Stomach smooth muscle (tissue), 2 donors: Measurements from ENCODE around the gene LACTBL1.
"Not testable (repeated sequence)": the region's sequence is repeated elsewhere in the genome, so short reads cannot be mapped to it uniquely, and the experiment has no call there.

Source experiments
- H3K27ac ChIP-seq: one replicate; pipeline ENCODE4 v1.7.0; 2013; ENCODE audit warnings: mild to moderate bottlenecking, low read length, inconsistent platforms
- H3K27me3 ChIP-seq, 2 donors: one replicate each; pipeline ENCODE4 v1.7.0; 2013; ENCODE audit warnings: low read length in 2 of 2; ENCODE audit not compliant: insufficient read depth in 2 of 2, control insufficient read depth in 1 of 2
- H3K36me3 ChIP-seq, 2 donors: one replicate each; pipeline ENCODE4 v1.7.0; 2013; ENCODE audit warnings: low read length in 2 of 2; ENCODE audit not compliant: control insufficient read depth in 2 of 2, insufficient read depth in 2 of 2
- H3K4me1 ChIP-seq: one replicate; pipeline ENCODE4 v1.7.0; 2013; ENCODE audit warnings: low read length; ENCODE audit not compliant: control insufficient read depth, insufficient read depth
- H3K4me3 ChIP-seq, 2 donors: one replicate each; pipeline ENCODE4 v1.7.0; 2013; ENCODE audit warnings: low read length in 2 of 2
- H3K9ac ChIP-seq, 2 donors: one replicate each; pipeline ENCODE4 v1.7.0; 2013; ENCODE audit warnings: low read length in 2 of 2, mild to moderate bottlenecking in 1 of 2
- H3K9me3 ChIP-seq, 2 donors: one replicate each; pipeline ENCODE4 v1.7.0; 2013; ENCODE audit warnings: low read length in 2 of 2; ENCODE audit not compliant: control insufficient read depth in 2 of 2
- donor health status: healthy.
- donor health status: Pancreatic carcinoma.

LACTBL1 gene

GRCh38 chr1:22962558-22962957, 10.1 kb downstream of the LACTBL1 start:
- Histone ChIP-seq H3K27me3 (peaks cover 0 to 14% of the 10 kb centered on the region in 2 donors), H3K4me1 (peaks cover 3% of the 10 kb centered on the region), H3K9ac (no peak overlapping the region)

DNA sequence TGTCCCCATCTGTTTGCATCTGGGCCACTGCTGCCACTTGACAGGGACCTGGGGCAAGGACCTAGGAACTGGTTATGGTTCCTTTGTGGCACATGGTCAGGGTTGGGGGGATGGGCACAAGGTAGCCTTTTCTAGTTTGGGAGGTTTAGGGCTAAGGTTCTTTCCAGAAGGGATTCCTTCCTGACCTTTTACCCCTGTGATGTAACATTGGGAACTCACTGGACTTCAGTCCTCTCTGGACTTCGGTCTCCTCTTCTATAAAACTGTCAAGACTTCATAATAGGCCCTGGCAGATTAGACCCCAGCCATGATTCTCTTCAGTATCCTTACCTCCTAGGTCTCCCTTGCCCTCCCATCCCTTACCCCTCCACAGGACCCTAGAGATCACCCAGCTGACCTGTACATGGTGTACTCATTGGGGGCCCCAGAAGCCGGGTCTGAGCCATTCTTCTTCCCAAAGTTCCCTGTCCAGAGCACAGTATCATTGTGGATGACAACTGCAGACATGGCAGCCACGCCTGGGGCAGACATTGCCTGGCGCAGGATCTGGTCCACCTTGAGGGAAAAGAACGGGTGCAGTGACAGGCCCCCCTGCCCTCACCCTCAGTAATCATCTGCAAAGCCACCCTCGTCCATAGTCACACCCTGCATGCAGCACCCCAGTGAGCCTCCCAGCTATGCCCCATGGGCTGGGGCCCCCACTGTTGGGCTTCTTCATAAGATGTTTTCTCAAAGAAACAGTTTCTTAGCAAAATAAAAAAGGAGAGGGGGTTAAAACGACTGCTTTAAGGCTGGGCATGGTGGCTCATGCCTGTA, 12.9 kb downstream of the LACTBL1 start:
- Histone ChIP-seq H3K9me3 (no peaks in the 10 kb centered on the region), H3K27ac (no peak overlapping the region), H3K27me3 (peaks cover 4 to 15% of the 10 kb centered on the region in 2 donors), H3K4me3 (no peak overlapping the region), H3K4me1 (peaks cover 3% of the 10 kb centered on the region), H3K9ac (no peak overlapping the region), H3K36me3 (no peaks in the 10 kb centered on the region)

More at GRCh38 chr1:22962558-22962957, 10.1 kb downstream of the LACTBL1 start:
- Histone ChIP-seq H3K4me3 (no peak overlapping the region), H3K36me3 (no peaks in the 10 kb centered on the region), H3K27ac (no peak overlapping the region), H3K9me3 (peaks cover 5 to 7% of the 10 kb centered on the region in 2 donors)

DNA sequence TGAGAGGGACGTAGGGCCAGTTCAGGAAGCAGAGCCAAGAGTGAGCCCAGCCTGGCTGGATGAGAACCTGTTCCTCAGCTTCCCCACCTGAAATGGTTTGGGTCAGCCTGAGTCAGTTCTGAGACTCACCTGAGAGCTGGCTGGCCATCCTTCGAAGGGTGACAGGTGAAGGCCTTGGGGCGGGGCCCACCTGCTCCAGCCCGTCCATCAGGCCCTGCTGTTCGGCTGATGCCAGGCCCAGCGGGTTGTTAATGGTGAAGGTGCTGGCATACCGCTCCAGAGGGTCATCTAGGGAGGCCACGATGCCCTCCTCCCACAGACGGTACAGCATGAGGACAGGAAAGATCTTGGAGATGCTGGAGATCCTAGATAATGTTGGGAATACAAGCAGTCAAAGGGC, 14.1 kb downstream of the LACTBL1 start:
- Histone ChIP-seq H3K27ac (no peak overlapping the region), H3K27me3 (peaks cover 14 to 15% of the 10 kb centered on the region in 2 donors), H3K4me3 (no peak overlapping the region), H3K9ac (no peak overlapping the region), H3K36me3 (no peaks in the 10 kb centered on the region), H3K9me3 (no peaks in the 10 kb centered on the region), H3K4me1 (no peaks in the 10 kb centered on the region)

DNA sequence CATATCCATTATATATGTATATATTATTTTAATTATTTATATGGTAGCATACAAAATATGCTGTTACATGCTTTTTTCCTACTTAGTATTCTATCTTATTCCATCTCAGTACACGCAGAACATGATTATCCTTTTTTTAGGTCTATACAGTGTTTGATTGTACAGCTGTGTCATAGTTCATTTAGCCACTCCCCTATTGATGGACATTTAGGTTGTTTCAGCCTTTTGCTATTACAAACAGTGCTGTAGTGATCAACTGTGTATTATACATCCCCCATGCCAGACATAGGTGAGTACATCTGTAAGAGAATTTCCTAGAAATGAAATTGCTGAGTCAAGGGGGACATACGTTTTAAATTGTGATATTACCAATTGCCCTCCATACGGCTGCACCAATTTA, 15.6 kb downstream of the LACTBL1 start:
- Histone ChIP-seq H3K4me1 (peaks cover 6% of the 10 kb centered on the region), H3K4me3 (no peak overlapping the region), H3K27me3 (peaks cover 15 to 22% of the 10 kb centered on the region in 2 donors), H3K9ac (no peak overlapping the region), H3K36me3 (no peaks in the 10 kb centered on the region), H3K9me3 (no peaks in the 10 kb centered on the region), H3K27ac (no peak overlapping the region)

DNA sequence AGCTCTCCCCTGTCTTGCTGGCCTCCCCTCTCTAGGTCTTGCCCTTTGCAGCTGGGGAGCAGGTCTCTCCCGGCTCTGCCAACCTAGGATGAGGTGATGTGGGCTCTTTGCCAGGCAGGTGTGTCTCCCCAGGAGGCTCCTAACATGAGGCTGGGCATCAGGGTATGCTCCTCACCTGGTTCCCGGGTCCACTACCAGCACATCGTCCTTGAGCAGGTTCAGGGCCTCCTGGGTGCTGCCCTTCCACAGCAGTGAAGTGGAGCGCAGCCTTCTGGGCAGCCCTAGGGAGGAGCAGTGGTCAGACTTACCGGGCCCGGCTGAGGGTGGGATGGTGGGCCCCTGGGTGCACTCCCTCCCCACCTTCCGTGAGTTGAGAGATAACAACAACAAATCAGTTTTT, 17.5 kb downstream of the LACTBL1 start:
- Histone ChIP-seq H3K27me3 (peaks cover 15 to 24% of the 10 kb centered on the region in 2 donors), H3K9ac (no peak overlapping the region), H3K4me1 (peaks cover 6% of the 10 kb centered on the region), H3K36me3 (no peaks in the 10 kb centered on the region), H3K27ac (no peak overlapping the region), H3K9me3 (no peaks in the 10 kb centered on the region), H3K4me3 (no peak overlapping the region)

DNA sequence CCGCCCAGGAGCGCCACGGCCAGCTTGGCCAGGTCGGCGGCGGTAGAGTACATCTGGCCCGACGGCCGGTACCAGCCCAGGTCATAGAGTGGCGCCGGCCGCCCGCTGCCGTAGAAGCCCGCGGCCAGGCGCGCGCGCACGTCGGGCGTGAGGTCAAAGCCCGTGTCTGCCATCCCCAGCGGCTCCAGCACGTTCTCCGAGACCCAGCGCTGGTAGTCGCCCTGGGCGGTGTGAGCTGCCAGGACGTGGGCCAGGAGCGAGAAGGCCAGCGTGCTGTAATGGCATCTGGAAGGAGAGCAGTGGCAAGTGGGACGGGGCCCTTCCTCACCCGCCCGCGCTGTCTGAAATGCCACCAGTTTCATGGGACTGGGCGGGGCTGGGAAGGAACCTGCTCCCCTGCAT, 18.9 kb downstream of the LACTBL1 start:
- Histone ChIP-seq H3K36me3 (no peaks in the 10 kb centered on the region), H3K27me3 (peaks cover 15 to 25% of the 10 kb centered on the region in 2 donors), H3K4me3 (no peak overlapping the region), H3K9ac (no peak overlapping the region), H3K4me1 (peaks cover 6% of the 10 kb centered on the region), H3K27ac (no peak overlapping the region), H3K9me3 (no peaks in the 10 kb centered on the region)

GRCh38 chr1:22953057-22953739, 19.5 kb downstream of the LACTBL1 start:
- Histone ChIP-seq H3K36me3 (no peaks in the 10 kb centered on the region), H3K27ac (no peak overlapping the region), H3K4me1 (peaks cover 6% of the 10 kb centered on the region), H3K27me3 (peaks cover 10 to 27% of the 10 kb centered on the region in 2 donors), H3K9me3 (no peaks in the 10 kb centered on the region), H3K4me3 (no peak overlapping the region), H3K9ac (no peak overlapping the region)

DNA sequence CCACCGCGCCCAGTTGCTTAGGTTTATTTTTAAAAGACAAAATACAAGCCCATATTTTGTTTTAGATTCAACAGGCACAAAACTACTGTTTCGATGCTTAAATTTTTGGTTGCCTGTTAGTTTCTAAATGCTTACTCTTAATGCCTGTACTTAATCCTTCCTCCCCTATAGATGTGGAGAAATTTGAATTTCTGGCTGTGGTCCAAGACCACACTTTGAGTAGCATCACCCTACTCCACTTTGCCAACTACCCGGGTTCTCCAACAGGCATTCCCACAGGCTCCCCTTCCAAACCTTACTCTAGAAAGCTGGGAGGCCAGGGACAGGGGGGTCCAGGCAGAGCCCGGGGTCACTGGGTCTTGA, 20.0 kb downstream of the LACTBL1 start:
- peaks cover 8 to 27% of the 10 kb centered on the region in 2 donors for H3K27me3 ChIP-seq
- peaks cover 6% of the 10 kb centered on the region for H3K4me1 ChIP-seq
- H3K9ac ChIP-seq: no peak overlapping the region
- no peaks in the 10 kb centered on the region for H3K9me3 ChIP-seq
- no peaks in the 10 kb centered on the region for H3K36me3 ChIP-seq
- no peak overlapping the region for H3K4me3 ChIP-seq
- H3K27ac ChIP-seq: no peak overlapping the region

DNA sequence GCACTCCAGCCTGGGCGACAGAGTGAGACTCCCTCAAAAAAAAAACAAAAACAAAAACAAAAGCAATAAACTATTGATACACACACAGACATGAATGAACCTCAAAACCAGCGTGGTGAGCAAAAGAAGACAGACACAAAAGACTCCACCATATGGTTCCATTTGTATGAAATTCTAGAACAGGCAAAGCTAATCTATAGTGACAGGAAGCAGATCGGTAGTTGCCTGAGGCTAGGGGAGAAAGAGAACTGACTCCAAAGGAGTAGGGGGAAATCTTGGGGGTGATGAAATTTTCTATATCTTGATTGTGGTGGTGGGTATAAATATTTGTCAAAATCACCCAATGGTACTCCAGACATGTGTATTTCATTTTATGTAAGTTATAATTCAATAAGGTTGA, 20.9 kb downstream of the LACTBL1 start:
- H3K27ac ChIP-seq: no peak overlapping the region
- peaks cover 8 to 32% of the 10 kb centered on the region in 2 donors for H3K27me3 ChIP-seq
- H3K4me3 ChIP-seq: no peak overlapping the region
- no peaks in the 10 kb centered on the region for H3K36me3 ChIP-seq
- peaks cover 6% of the 10 kb centered on the region for H3K4me1 ChIP-seq
- no peaks in the 10 kb centered on the region for H3K9me3 ChIP-seq
- H3K9ac ChIP-seq: no peak overlapping the region

DNA sequence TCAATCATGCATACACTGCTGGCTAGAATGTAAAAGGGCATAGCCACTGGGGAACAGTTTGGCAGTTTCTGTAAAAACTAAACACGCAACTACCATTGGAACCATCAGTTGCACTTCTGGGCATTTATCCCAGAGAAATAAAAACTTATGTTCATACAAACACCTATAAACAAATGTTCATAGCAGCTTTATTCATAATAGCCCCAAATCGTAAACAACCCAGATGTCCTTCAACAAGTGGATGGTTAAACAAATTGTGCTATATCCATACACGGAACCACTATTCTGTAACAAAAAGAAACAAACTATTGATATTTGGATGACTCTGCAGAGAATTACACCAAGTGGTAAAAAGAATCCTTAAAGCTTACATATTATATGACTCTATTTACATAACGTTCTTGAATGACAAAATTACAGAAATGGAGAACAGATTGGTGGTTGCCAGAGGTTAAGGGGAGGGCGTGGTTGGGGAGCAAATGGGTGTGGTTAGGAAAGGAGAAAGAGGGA, 22.8 kb downstream of the LACTBL1 start:
- Histone ChIP-seq H3K36me3 (no peaks in the 10 kb centered on the region), H3K9me3 (no peaks in the 10 kb centered on the region), H3K9ac (no peak overlapping the region), H3K27ac (no peak overlapping the region), H3K4me1 (peaks cover 6% of the 10 kb centered on the region), H3K27me3 (peaks cover 4 to 29% of the 10 kb centered on the region in 2 donors), H3K4me3 (no peak overlapping the region)

- not testable (repeated sequence) for H3K9ac ChIP-seq, H3K4me3 ChIP-seq, H3K9me3 ChIP-seq, H3K27me3 ChIP-seq, H3K4me1 ChIP-seq, H3K36me3 ChIP-seq, H3K27ac ChIP-seq
Measured at GRCh38 chr1:22945171-22945570, 27.5 kb downstream of the LACTBL1 start.
